ENCODE measurements around the gene ADGRG6. TPM values are rescaled to one million over a fixed set of nuclear protein-coding genes. Genes with fewer than 3 reads are reported as not detected.

ADGRG6 gene
- total and polyA plus RNA-seq, 8 donors: 1.1 to 102 (median 8.9) TPM

GRCh38 chr6:142306736-142307135 lies 4.9 kb downstream of the ADGRG6 start:
- Histone ChIP-seq H3K9me3 (no peaks in the 10 kb centered on the region), H3K27ac (no peak overlapping the region), H3K27me3 (peaks cover 0 to 16% (median 9%) of the 10 kb centered on the region in 3 donors), H3K4me1 (peaks cover 0 to 17% (median 10%) of the 10 kb centered on the region in 4 donors), H3K4me3 (no peak overlapping the region), H3K36me3 (no peaks in the 10 kb centered on the region)
- WGBS, 5 donors: 92 to 97% (median 96%) methylated on average over 1 of the region's 1 CpG
- intact Hi-C loops (cut with DNase I; ENCODE audit: low total_unique reads): no loop called here
- TF ChIP-seq EP300 (IDR thresholded peaks at IDR 0.05) (no peak), POLR2A (IDR thresholded peaks at IDR 0.05) (no peak), POLR2AphosphoS5 (IDR thresholded peaks at IDR 0.05) (no peak), CTCF (IDR thresholded peaks at IDR 0.05) (no peak)
- no peak for DNase-seq

GRCh38 chr6:142307963-142308748 lies 6.3 kb downstream of the ADGRG6 start:
- H3K36me3 ChIP-seq: no peaks in the 10 kb centered on the region
- H3K4me1 ChIP-seq: peaks cover 0 to 8% (median 3%) of the 10 kb centered on the region in 4 donors
- no peak overlapping the region for H3K4me3 ChIP-seq
- no peak overlapping the region for H3K27ac ChIP-seq
- peaks cover 0 to 2% (median 0%) of the 10 kb centered on the region in 3 donors for H3K27me3 ChIP-seq
- DNase-seq: no peak
- TF ChIP-seq CTCF (IDR thresholded peaks at IDR 0.05): no peak
- no peak for TF ChIP-seq POLR2A (IDR thresholded peaks at IDR 0.05)
- no peak for TF ChIP-seq POLR2AphosphoS5 (IDR thresholded peaks at IDR 0.05)
- no peak for TF ChIP-seq EP300 (IDR thresholded peaks at IDR 0.05)
- intact Hi-C loops (cut with DNase I; ENCODE audit: low total_unique reads): no loop called here
- H3K9me3 ChIP-seq: no peaks in the 10 kb centered on the region
- WGBS, 5 donors: 32 to 54% (median 46%) methylated on average over 2 of the region's 2 CpGs

GRCh38 chr6:142309426-142309825 lies 7.6 kb downstream of the ADGRG6 start:
- no peak for TF ChIP-seq POLR2A (IDR thresholded peaks at IDR 0.05)
- no peak for TF ChIP-seq POLR2AphosphoS5 (IDR thresholded peaks at IDR 0.05)
- TF ChIP-seq EP300 (IDR thresholded peaks at IDR 0.05): no peak
- TF ChIP-seq CTCF (IDR thresholded peaks at IDR 0.05): no peak
- Histone ChIP-seq H3K27ac (no peak overlapping the region), H3K4me1 (peaks cover 0 to 8% (median 3%) of the 10 kb centered on the region in 4 donors), H3K36me3 (no peaks in the 10 kb centered on the region), H3K27me3 (no peaks in the 10 kb centered on the region), H3K4me3 (no peak overlapping the region), H3K9me3 (no peaks in the 10 kb centered on the region)
- DNase-seq: no peak
- intact Hi-C loops (cut with DNase I; ENCODE audit: low total_unique reads): no loop called here
- 94 to 96% (median 95%) methylated on average over 2 of the region's 2 CpGs for WGBS, 5 donors

GRCh38 chr6:142313284-142313683 lies 11.5 kb downstream of the ADGRG6 start:
- intact Hi-C loops (cut with DNase I; ENCODE audit: low total_unique reads): no loop called here
- Histone ChIP-seq H3K9me3 (no peaks in the 10 kb centered on the region), H3K36me3 (no peaks in the 10 kb centered on the region), H3K27ac (no peak overlapping the region), H3K27me3 (no peaks in the 10 kb centered on the region), H3K4me3 (no peak overlapping the region), H3K4me1 (peaks cover 0 to 2% (median 0%) of the 10 kb centered on the region in 4 donors)
- 28 to 39% (median 32%) methylated on average over 2 of the region's 2 CpGs for WGBS, 5 donors
- DNase-seq: peak in 1 of 2 donors; percentile 51
- no peak for TF ChIP-seq POLR2A (IDR thresholded peaks at IDR 0.05)
- no peak for TF ChIP-seq CTCF (IDR thresholded peaks at IDR 0.05)
- TF ChIP-seq POLR2AphosphoS5 (IDR thresholded peaks at IDR 0.05): no peak
- no peak for TF ChIP-seq EP300 (IDR thresholded peaks at IDR 0.05)
